ENCODE results near the gene CLMN. TPM values are rescaled to one million over a fixed set of nuclear protein-coding genes. Genes with fewer than 3 reads are reported as not detected.

CLMN gene, protein sequence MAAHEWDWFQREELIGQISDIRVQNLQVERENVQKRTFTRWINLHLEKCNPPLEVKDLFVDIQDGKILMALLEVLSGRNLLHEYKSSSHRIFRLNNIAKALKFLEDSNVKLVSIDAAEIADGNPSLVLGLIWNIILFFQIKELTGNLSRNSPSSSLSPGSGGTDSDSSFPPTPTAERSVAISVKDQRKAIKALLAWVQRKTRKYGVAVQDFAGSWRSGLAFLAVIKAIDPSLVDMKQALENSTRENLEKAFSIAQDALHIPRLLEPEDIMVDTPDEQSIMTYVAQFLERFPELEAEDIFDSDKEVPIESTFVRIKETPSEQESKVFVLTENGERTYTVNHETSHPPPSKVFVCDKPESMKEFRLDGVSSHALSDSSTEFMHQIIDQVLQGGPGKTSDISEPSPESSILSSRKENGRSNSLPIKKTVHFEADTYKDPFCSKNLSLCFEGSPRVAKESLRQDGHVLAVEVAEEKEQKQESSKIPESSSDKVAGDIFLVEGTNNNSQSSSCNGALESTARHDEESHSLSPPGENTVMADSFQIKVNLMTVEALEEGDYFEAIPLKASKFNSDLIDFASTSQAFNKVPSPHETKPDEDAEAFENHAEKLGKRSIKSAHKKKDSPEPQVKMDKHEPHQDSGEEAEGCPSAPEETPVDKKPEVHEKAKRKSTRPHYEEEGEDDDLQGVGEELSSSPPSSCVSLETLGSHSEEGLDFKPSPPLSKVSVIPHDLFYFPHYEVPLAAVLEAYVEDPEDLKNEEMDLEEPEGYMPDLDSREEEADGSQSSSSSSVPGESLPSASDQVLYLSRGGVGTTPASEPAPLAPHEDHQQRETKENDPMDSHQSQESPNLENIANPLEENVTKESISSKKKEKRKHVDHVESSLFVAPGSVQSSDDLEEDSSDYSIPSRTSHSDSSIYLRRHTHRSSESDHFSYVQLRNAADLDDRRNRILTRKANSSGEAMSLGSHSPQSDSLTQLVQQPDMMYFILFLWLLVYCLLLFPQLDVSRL
- 0.78 TPM for total RNA-seq

DNA sequence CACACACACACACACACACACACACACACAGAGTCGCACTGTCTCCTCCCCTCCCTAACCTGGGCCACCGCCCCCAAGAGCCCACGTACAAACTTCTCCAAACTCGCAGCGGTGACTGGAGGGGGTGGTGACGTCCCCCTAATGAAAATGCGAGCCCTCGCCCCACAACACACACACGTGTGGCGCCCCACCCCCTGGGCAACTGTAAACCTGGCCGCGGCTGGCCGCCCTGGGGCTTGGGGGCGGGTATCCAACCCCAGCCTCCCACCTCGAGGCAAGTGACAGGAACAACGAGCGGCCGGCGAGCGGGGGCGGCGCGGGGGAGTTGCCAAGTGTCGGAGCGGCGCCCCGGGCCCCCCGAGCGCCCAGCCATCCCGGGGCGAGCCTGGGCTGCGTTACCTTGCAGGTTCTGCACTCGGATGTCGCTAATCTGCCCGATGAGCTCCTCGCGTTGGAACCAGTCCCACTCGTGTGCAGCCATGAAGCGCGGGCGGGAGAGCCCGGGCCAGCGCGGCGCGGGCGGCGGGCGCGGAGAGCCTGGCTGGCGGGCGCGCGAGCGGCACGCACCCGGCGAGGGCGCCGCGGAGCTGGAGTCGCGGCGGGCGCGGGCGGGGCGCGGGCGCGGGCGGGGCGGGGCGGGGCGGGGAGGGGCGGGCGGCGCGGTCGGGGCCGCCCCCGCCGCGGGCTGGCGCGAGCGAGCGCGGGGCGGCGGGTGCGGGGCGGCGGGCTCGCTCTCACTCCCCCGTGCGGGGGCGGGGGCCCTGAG, at the start of gene CLMN:
CLMN (minus strand) TSS at position 597 of the 766 bp plus-strand sequence; CDS start at position 481, 116 bp downstream.
- DNase-seq, result no peak

DNA sequence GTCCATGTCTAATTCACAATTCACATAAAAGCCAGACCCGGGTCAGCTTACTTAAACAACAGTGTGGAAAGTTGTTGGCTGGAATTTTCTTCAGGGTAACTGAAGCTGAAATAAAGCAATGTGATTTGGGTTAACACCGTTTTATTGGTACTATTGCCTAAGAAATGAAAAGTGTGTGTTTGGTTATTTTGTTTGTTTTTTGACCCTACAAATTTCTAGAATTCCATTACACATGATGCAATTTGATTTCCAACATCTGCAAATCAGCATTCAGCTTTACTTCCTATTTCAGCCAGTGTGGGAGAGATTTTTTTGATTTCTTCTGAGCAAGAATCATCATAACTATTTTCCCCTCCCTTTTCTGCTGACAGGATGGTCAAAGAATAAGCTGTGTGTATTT, 45.7 kb upstream of the CLMN start:
- no peak for DNase-seq

DNA sequence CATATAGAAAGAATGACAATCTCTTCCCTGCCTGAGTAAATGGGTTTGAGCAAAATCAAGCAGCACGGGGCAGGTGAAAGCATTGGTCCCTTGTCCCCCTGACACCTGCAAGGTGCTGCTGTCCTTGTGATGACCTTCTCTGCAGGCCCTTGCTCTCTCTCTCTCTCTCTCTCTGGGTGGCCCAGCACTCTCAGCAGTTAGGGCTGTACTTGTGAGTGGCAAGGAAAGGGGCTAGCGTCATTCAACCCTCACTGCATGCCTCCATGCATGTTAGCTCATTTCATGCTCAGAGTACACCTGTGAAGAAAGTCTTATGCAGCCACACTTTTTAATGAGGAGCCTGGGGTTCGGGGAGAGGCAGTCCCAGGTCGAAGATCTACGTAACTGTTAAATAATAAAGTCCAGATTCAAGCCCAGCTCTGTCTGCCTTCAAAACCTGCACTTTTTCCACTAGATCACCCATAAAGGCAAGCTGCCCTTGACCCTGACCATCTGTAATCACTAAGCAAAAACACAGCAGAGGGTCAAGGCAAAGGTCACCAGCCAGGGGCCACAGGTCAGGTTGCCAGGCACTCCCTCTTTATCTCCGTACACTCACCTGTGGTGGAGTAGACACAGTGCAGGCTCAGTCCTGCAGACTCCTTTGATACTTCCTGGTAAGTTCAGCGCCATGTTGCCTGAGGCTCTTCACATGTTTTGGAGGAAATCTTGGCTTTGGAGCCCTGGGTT, 44.9 kb upstream of the CLMN start:
- DNase-seq, result no peak

DNA sequence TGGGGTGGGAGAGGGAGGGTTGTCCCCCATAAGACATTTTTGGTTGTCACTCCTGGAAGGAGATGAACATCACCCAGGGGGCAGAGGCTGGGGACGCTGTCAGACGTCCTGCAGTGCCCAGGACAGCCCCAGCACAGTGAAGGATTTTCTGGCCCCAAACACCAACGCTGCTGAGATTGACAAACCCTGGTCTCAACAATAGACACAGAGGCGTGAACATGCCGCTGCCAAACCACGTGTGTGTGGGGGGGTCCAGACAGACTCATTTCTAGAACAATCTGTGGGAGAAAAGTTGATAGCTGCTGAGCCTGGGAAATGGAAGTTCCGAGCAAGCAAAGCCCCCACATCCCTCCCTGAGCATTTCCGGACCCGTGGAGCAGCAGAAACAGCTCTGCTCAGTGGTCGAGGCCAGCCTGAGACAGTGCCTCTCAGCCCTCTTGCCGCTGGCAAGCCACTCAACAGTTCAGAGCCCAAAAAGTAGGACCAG, 43.8 kb upstream of the CLMN start:
- no peak for DNase-seq

DNA sequence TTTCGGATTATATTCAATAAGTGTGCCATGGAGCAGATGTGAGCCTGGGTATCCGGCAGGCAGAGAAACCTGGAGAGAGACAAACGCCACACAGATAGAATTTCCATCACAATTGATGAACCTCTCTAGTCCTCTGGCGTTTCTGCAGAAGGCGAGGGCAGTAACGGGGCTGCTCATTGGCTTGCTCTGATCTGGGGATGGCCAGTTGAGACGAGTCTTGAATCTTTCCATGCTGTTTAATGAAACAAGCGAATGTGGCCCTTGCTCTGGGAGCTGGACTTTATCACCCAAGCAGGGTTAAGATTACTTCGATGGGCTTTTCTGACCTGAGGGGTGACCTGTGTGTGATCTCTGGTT, 42.4 kb upstream of the CLMN start:
- DNase-seq, result no peak

DNA sequence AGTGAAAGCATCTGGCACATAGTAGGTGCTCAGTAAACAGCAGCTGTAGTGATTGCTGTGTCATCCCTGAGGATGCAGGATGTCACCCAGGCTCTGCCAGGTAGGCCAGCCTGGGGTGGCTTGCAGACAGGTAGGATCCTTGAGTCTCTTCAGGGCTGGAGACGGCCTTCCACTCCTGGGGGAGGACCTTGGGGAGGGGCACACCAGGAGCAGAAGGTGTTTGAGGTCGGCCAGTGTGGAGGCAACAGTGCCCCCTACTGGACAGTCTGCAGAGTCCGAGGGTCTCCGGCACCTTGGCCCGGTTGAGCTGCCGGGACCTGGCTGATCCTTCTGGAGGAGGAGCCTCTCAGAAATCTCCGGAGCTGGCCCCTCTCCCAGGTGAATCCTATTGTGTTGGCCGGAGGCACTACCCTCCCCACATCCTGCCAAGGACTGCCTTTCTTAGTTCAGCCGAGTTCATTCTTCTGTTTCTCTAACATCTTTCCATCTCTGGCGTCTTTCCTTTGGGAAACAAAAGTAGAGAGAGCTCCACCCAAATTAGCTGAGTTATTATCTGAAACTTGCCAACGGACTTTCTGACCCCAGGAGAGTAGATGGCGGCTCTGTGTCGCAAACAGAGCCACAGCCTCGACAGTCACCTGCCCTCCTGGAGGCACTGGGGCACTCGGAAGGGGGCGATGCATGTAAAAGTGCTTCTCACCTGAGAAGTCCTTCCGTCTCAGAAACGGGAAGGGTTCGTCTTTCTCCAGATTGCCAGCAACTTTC, 41.8 kb upstream of the CLMN start:
- peak; percentile 6 for DNase-seq

DNA sequence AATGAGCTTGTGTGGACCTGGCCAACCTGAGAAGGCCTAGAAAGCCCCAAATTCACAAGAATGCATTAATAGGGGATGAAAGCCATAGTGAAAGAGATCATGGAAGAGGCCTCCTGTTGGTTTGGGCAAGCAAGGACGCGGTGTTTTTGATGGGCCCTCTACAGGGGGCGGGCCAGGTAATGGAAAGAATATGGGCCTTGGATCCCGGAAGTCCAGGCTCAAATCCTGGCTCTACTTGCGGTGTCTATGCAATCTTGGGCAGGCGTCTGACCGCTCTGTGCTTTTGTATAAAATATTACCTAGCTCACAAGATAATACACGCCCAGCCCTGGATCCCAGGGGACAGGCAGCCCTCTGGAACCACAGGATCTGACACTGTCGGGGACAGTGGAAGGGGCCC, 41.1 kb upstream of the CLMN start:
- DNase-seq, result no peak

DNA sequence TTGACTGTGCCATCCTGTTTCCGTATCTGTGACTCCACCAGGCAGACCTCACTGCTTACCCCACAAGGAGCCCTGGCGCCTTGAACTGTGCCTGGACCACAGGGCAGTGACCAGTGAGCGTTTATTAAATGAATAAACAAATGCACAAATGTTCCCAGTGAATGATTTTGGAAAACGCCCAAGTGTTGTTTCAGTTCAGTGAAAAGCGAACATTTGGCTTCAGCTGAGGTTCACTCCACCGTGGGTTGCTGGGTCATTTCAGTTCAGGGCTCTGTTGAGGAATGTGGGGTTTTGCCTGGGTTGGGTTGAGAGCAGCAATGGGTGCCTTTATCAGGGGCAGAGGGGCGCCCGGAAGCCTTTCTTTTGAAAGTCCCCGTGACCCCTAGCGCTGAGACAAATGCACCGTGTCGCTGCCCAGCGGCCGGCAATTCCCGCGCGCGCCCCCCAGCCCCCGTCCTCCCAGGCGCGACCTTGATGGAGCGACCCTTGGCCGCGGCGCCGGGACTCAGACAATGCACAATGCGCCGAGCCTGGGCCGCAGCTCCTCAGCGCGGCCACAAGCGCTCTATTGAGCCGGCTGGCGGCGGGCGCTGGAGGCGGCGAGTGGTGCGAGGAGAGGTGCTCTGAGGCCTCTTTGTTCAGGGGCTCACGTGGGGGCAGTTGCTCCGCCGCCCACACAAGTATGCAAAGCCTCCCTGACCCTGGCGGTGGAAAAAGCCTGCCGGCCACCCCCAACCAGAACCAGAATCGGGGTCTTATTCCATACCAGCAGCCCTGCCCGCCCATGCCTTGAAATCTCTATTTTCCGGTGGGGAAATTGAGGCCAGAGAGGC, 40.5 kb upstream of the CLMN start:
- peak; percentile 40 for DNase-seq

DNA sequence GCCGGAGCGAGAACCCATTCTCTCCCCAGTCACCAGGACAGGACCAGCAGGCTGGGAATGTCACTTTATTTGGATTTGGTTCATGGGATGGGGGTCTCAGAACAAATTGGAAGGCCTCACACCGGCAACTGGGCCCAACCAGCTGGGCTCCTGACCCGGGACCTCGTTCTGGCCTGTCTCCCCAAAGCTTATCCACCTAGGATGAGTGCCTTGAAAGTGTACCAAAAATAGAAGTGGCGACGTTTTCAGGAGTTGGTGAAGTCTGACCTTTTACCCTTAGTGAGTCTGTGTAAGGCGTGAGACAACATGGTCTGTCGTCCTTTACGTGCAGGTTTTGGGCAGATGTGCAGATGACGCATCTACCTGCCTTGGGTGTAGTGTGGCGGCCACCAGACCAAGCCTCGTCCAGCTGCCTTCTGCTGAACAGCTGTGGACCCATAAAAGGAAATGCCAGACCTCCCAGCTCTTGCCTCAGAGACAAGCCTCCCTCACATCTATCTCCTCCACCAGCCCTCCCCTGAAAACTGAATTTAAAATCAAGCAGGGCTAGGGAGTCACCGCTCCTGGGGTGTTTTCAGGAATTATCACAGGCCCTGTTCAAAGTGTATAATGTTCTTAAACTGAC, 36.6 kb upstream of the CLMN start:
- no peak for DNase-seq

DNA sequence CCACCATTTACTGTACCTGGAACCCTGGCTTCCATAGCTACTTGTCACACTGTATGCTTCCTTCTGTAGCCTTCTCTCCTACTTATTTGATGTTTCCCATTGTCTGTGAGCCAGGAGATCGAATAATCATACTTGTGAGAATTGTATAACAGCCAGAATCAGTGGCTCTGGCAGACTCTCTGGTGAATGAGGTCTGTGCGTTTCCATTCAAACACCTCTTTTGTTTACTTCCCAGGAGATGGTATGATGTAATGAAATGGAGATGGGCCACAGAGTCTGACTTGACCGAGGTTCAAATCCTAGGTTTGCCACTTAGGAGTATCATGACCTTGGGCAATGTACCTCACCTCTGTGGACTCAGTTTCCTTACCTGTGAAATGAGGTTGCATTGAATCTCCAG, 35.7 kb upstream of the CLMN start:
- DNase-seq, result no peak

DNA sequence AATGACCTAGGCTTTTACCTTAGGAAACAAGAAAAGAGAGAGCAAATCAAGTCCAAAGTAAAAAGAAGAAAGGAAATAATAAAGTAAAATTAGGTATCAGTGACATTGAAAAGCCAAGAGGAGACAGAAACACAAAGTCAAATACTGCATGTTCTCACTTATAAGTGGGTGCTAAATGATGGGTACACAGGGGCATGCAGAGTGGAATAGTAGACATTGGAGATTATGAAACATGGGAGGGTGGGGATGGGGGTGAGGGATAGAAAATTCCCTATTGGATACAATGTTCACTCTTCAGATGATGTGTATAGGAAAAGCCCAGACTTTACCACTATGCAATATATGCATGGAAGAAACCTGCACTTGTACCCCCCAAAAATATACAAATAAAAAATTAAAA, 35.1 kb upstream of the CLMN start:
- no peak for DNase-seq

DNA sequence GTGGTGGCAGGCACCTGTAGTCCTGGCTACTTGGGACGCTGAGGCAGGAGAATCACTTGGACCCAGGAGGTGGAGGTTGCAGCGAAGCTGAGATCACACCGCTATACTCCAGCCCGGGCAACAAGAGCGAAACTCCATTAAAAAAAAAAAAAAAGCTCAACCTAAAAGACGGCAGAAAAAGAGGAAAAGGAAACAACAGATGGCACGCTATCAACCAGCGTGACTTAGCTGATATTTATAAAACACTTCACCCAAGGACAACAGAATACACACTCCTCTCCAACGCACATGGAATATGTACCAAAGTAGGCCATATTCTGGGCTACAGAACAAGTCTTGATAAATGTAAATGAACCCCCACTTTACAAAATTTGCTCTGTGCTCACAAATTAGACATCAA, 34.0 kb upstream of the CLMN start:
- DNase-seq, result no peak

DNA sequence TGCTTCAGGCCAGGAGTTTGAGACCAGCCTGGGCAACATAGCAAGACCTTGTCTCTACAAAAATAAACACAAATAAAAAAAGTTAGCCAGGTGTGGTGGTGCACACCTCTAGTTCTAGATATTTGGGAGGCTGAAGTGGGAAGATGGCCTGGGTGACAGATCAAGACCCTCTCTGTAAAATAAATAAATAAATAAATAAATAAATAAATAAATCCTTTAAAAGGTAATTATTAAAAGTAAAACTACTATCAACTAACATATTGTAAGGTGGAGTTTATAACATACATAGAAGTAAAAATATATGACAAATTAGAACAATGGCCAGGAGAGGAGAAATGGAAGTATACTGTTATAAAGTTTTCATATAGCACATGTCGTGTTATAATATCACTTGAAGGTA, 33.3 kb upstream of the CLMN start:
- DNase-seq, result no peak

DNA sequence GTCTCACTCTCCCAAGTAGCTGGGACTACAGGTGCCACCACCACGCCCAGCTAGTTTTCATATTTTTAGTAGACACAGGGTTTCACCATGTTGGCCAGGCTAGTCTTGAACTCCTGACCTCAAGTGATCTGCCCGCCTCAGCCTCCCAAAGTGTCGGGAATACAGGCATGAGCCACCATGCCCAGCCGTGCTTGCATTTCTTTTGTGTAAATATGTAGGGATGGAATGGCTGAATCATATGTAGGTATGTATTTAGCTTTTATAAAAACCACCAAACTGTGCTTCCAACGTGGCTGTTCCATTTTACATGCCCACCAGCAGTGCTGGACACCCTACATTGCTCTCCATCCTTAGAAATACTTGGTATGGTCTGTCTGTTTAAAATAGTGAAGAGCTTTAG, 32.8 kb upstream of the CLMN start:
- DNase-seq, result no peak

DNA sequence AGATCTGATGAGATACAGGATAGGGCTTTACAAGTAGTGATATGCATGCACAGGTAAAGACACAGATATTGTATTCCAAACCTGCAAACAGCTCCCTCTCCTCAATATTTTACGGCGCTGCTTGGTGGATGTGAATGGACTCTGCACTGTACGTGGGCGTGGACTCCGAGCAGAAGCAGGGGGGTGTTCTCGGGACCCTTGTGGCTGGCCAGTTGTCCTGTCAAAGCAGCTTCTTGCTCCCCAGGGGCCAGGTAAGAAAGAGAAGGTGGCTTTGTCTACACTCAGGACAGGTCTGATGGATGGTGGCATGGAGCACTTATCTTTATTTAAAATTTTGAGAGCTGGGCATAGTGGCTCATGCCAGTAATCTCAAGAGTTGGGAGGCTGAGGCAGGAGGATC, 29.5 kb upstream of the CLMN start:
- no peak for DNase-seq

DNA sequence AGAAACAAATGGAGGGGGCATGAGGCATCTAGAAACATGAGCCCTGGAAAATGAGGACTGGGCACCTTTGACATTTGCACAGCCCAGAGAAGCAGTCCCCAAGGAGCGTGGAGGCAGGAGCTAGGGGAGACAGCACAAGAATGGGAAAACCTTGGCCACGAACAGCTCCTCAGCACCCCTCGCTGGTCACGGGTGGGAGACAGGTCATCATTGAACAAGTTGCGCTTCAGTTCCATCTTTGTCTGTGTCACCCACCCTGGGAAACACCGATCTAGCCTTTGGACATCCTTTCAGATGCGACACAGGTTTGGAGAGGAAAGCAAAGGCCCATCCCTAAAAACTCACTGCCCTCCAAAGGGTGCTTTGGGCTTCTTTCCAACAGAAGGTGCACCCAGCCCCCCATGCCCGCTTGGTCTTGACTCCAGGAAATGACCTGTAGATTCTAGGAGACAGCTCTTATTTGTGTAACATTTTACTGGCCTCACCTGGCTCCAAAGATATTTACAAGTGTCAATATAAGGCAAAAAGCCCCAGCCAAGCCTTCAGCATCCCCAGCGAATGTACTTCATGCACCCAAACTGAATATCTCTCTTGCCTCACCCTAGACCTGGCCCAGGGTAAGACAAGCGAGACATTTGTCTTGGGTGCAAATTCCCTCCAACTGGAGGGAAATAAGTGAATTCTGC, 28.8 kb upstream of the CLMN start:
- DNase-seq, result no peak

DNA sequence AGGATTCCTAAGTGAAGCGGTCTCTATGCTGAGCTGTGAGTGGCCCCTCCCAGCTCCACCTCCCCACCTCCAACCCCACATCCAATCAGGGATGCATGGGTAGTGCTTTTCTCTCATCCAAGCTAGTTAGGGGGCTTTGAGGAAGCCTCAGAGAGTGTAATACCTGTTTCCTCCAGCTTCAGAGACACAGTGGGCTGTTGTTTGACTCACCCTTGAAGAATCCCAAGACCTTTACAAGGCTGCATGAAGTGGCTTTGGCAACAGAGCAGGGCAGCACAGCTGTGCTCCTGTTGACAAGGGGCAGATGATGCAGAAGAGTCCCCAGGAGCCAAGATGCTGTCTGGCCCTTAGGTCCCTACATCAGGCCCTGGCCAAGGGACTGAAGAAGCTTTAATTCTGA, 27.1 kb upstream of the CLMN start:
- no peak for DNase-seq

DNA sequence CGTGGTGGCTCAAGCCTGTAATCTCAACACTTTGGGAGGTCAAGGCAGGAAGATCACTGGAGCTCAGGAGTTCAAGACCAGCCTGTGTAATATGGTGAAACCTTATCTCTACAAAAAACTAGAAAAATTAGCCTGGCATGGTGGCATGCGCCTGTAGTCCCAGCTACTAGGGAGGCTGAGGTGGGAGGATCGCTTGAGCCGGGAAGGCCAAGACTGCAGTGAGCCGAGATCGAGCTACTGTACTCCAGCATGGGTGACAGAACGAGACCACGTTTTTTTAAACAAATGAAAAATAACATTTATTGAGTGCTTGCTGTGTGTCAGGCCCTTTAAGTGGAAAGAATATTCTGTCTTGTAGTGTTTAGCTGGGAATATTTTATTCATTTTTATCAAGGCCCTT, 26.6 kb upstream of the CLMN start:
- DNase-seq, result no peak

DNA sequence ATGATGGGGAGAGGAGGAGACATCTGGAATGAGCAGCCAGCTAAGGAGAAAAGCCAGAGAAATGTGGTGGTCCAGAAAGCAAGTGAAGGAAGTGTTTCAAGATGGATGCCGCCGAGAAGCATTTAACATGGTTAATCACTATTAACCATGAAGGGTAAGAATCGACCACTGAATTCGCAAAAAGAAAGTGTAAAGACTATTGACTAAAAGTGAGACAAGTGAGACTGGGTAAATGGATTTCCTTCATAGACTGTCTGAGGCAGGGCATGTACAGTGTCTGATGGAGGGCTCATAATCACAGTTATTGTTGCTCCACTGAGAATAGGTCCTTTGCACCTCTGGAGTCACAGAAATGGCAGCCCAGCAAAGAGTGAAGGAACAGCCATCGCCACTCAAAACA, 25.3 kb upstream of the CLMN start:
- DNase-seq, result no peak

Measured in occipital lobe (tissue), 2 donors.